ENCODE data around the gene ATRAID.

Gene ATRAID

DNA sequence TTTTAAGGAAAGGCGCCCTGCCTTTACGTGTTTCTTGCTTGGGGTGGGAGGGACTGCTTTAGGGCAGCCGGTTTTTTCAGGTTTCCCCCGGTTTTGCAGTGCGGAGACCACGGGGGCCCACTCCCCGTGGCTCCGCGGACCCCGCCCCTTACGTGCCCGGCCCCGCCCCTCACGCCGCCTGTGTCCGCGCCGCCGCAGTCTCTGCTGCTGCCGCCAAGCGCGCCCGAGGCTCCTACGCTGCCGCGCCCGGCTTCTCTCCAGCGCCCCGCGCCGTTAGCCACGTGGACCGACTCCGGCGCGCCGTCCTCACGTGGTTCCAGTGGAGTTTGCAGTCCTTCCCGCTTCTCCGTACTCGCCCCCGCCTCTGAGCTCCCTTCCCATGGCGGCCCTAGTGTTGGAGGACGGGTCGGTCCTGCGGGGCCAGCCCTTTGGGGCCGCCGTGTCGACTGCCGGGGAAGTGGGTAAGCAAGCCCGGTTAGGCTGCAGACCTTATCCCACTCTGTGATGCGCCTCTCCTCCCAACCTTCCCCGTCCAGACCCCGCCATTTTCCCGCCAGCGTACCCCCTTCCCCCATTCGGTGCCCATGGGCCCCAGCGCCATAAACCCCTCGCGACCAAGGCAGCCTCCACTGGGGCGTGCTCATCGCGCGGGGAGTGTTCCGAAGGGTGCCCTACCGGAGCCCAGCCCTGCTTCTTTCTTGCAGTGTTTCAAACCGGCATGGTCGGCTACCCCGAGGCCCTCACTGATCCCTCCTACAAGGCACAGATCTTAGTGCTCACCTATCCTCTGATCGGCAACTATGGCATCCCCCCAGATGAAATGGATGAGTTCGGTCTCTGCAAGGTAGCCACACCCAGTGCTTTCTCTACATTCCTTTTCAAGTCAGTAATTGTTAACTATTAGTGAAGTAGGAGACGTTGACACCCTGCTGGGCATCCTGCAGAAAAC, 5.6 kb downstream of the ATRAID start, which contains the start of gene CAD:
Gene CAD, plus strand, starts transcription at position 197 of the 949 bp plus-strand sequence. Its CDS starts 183 bp downstream, at position 380.
- peak within 1 kb of the TSS; percentile 85 for H3K4me2 ChIP-seq
- peak within 1 kb of the TSS; percentile 86 for H3K4me3 ChIP-seq (IDR thresholded peaks at IDR 0.05; ENCODE audit: insufficient read depth, low read depth, low read length)
- H4K20me1 ChIP-seq (ENCODE audit: insufficient read depth) = no peaks in the 10 kb centered on the region
- peaks cover 29% of the 10 kb centered on the region for H3K79me2 ChIP-seq (ENCODE audit: insufficient read depth, low read depth)
- TF ChIP-seq CTCF (conservative IDR thresholded peaks at IDR 0.05; ENCODE audit: low read depth, low read length) = peak; percentile 9; the same call in 1 of the 2 replicates
- peak within 1 kb of the TSS; percentile 47 for H2AFZ ChIP-seq (ENCODE audit: low read depth)
- H3K27me3 ChIP-seq (ENCODE audit: insufficient read depth, low read depth) = no peaks in the 10 kb centered on the region
- H3K9ac ChIP-seq = peak within 1 kb of the TSS; percentile 96
- peaks cover 6% of the 10 kb centered on the region; the same call in 1 of the 2 replicates for H3K36me3 ChIP-seq (ENCODE audit: insufficient read depth)
- peak within 1 kb of the TSS; percentile 80 for H3K27ac ChIP-seq
- peaks cover 37% of the 10 kb centered on the region for H3K4me1 ChIP-seq (ENCODE audit: low read depth, poor library complexity, severe bottlenecking)

DNA sequence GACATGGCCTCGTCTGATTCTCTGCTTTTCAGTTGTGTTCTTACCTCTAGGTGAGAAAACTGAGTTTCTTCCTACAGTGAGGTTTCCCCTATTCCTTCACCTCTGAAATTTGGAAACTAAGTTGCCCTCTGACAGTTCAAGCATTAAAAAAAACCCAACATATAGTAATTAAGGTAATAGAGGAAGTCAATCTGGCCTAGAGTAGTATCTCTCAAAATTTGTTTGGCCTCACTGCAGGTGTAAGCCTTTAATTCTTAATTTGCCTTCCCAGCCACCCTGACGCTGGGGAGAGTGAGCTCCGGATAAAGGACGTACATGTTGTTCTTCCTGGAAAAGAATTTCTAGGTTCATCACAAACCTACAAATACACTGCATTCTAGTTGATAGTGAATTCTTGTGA, 6.8 kb downstream of the ATRAID start:
- Histone ChIP-seq H3K4me3 (IDR thresholded peaks at IDR 0.05; ENCODE audit: insufficient read depth, low read depth, low read length) (no peak overlapping the region), H3K4me1 (ENCODE audit: low read depth, poor library complexity, severe bottlenecking) (peaks cover 33% of the 10 kb centered on the region), H3K27me3 (ENCODE audit: insufficient read depth, low read depth) (no peaks in the 10 kb centered on the region), H3K79me2 (ENCODE audit: insufficient read depth, low read depth) (peaks cover 29% of the 10 kb centered on the region), H3K27ac (peak overlapping the region; percentile 80; the same call in 1 of the 2 replicates), H3K4me2 (peak overlapping the region; percentile 77), H2AFZ (ENCODE audit: low read depth) (no peak overlapping the region), H4K20me1 (ENCODE audit: insufficient read depth) (no peaks in the 10 kb centered on the region), H3K9ac (peak overlapping the region; percentile 96; the same call in 1 of the 2 replicates), H3K36me3 (ENCODE audit: insufficient read depth) (peaks cover 6% of the 10 kb centered on the region; the same call in 1 of the 2 replicates)
- no peak for TF ChIP-seq CTCF (conservative IDR thresholded peaks at IDR 0.05; ENCODE audit: low read depth, low read length)

DNA sequence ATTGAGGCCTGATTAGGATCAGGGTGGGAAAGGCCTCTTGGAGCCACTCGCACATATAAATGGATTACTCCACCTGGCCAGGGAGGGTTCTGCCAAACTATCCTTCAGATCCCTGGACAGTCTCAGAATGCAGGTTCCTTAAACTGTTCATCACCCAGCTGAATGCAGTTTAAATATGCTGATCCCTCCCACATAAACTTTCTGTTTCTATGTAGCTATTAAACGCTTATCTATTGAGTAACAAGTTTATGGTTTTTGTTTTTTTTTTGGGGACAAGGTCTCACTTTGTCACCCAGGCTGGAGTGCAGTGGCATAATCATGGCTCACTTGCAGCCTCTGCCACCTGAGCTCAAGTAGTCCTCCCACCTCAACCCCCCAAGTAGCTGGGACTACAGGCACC, 7.2 kb downstream of the ATRAID start:
- H3K79me2 ChIP-seq (ENCODE audit: insufficient read depth, low read depth) = peaks cover 29% of the 10 kb centered on the region
- no peak overlapping the region for H3K27ac ChIP-seq
- H3K4me2 ChIP-seq = peak overlapping the region; percentile 77; the same call in 1 of the 2 replicates
- TF ChIP-seq CTCF (conservative IDR thresholded peaks at IDR 0.05; ENCODE audit: low read depth, low read length) = no peak
- no peak overlapping the region for H2AFZ ChIP-seq (ENCODE audit: low read depth)
- H3K36me3 ChIP-seq (ENCODE audit: insufficient read depth) = peaks cover 6% of the 10 kb centered on the region; the same call in 1 of the 2 replicates
- H3K27me3 ChIP-seq (ENCODE audit: insufficient read depth, low read depth) = no peaks in the 10 kb centered on the region
- no peak overlapping the region for H3K9ac ChIP-seq
- peaks cover 28% of the 10 kb centered on the region for H3K4me1 ChIP-seq (ENCODE audit: low read depth, poor library complexity, severe bottlenecking)
- no peak overlapping the region for H3K4me3 ChIP-seq (IDR thresholded peaks at IDR 0.05; ENCODE audit: insufficient read depth, low read depth, low read length)
- no peaks in the 10 kb centered on the region for H4K20me1 ChIP-seq (ENCODE audit: insufficient read depth)

DNA sequence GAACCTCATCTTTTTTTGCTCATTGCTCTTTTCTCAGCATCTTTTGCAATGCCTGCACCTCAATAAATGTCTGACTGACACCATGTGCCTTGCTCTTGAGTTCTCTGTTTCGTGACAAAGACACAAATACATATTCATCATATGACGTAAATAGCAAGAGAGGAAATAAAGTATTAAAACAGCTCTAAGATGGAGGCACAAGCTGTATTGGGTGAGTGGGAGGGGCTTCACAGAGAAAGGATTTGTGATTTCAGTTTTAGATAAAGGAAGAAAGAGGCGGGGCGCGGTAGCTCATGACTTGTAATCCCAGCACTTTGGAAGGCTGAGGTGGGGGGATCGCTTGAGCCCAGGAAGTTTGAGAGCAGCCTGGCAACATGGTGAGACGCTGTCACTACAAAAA, 8.2 kb downstream of the ATRAID start:
- Histone ChIP-seq H3K9ac (no peak overlapping the region), H2AFZ (ENCODE audit: low read depth) (no peak overlapping the region), H3K4me3 (IDR thresholded peaks at IDR 0.05; ENCODE audit: insufficient read depth, low read depth, low read length) (no peak overlapping the region), H4K20me1 (ENCODE audit: insufficient read depth) (no peaks in the 10 kb centered on the region), H3K27ac (no peak overlapping the region), H3K36me3 (ENCODE audit: insufficient read depth) (peaks cover 6% of the 10 kb centered on the region; the same call in 1 of the 2 replicates), H3K4me2 (no peak overlapping the region), H3K79me2 (ENCODE audit: insufficient read depth, low read depth) (peaks cover 29% of the 10 kb centered on the region), H3K27me3 (ENCODE audit: insufficient read depth, low read depth) (no peaks in the 10 kb centered on the region), H3K4me1 (ENCODE audit: low read depth, poor library complexity, severe bottlenecking) (peaks cover 23% of the 10 kb centered on the region)
- TF ChIP-seq CTCF (conservative IDR thresholded peaks at IDR 0.05; ENCODE audit: low read depth, low read length) = no peak

All from KMS-11 (cell line).